Stimulated activated CD8-positive, alpha-beta memory T cell treated with anti-CD3 and anti-CD28 coated beads, Interleukin-12 subunit alpha, Interleukin-12 subunit beta, amount 100 ng/mL, for 4 hours (primary cell): ENCODE data around the gene PIK3R5.
A peak's percentile ranks its signal among the peaks of the same experiment; 100 is the strongest.

ENCODE experiments used
- DNase-seq: peaks from one replicate; pipeline ENCODE4 v3.0.0-alpha.2; 2020; ENCODE audit warnings: low read depth

The PIK3R5 gene

DNA sequence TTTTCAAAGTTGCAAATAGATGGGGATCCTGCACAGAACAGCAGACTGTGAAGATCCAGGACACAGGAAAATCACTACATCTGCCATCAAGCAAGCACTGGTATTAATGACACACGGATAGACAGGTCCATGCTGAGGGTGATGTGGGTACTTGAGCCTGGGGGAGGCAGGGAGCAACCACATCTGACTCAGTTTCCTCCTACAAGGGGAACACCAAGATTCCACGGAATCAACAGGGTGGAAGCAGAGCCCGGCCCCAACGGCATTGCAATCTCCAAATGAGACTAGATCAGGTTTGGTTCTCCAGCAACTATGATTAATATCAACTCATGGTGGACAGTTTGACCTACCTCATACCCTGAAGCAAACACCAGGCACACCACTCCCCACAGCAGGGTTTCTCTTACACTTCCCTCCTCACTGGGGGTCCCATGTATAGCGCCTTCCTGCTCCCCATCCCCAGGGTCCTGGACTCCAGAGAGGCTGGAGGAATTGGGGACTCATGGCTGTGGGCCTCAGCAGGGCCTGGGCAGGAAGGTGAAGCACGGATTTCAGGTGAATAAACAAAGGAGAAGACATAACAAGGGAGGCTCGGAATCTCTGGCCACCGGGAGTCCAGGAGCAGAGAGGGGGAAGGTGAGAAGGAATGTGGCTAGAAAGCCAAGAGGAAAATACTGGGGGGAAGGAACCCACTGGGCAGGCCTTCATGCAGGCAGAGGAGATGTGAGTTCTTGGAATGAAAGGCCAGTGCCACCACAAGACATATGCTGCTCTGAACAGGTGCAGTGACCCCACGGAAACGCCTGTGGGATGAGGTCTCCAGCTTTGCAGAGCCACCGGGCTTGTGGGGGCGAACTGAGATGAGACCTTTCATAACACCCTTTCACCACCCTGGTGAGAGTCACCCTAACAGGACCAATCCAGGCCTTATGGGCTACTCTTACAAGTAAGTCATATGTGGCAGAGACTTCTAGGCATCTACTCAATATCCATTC lies 68.6 kb downstream of the PIK3R5 start:
- DNase-seq, result no peak

DNA sequence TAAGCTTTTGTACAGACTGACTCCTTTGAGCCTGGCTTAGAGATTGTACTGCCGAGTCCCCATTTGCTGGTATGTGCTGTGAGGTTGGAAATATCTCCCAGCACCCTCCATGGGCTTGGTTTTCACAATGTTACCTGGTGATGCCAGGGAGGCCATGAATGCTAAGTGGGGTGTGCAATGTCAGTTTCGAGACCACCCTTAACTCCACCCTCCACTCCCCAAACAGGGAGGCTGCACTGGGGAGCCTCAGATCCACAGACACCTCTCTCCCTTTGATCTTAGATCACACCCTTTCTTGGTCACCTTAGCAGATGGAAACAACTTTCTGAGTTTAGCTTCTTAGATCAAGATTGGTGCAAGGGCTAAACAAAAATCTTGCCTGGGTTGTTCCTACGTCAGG lies 69.4 kb downstream of the PIK3R5 start:
- no peak for DNase-seq

DNA sequence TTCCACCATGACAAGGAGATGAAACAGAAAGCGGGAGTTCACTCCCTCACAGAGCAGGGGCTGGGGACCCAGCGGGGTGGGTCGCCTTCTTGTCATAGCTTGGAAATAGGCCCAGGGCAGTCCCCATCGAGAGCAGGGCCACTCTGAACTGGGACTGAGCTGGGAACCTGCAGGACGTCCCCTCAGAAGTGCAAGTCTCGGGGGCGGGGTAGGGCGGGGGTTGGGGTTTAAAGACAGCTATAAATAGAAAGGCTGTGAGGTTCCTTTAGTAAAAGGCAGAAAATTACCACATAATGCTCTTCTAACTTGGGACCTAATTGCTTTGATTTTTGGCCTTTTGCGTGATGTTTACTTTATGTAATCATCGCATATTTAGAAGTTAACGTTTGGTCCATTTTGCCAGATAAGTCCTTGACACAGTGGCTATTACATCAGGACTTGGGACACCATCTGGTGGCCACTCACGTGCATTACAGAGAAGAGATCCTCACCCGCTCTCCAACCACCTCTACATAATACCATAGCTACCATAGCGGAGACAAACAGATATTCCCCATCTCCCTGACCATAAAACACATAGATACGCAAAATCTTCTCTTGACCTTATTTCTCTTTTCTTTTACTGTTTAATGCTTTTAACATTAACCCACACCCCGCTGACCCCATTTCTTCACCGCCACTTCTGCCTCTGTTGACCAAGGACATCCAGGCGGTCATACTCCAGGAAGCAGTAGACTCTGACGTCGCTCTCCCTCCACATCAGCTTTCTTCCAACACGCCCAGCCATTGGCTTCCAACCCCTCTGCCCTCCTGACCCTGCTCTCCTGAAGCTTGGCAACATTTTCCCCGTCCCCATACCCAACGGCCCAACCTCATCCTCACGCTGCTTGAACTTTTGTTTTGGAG lies 70.6 kb downstream of the PIK3R5 start:
- no peak for DNase-seq

DNA sequence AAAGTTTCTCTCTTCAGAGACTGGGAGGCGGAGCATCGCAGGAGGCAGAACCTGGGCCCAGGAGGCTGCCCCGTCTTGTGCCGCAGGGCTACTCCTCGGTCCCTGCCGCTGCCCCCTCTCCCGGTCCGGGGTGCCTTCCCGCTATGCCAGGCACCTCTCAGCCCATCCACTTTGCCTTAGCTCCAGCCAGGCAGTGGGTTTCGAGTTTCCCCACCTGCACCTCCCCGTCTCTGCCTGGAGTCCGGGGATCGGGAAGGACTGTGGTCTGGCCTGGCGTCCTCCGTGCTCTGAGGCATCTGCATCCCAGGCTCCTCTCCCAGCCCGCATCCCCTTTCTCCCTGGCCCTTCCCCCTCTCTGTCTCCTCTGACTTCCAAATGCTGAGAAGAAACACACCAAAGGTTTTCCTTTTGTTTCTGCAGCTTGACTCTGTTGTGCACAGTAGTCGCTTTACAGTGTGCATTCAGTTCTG lies 71.3 kb downstream of the PIK3R5 start:
- DNase-seq, result no peak

DNA sequence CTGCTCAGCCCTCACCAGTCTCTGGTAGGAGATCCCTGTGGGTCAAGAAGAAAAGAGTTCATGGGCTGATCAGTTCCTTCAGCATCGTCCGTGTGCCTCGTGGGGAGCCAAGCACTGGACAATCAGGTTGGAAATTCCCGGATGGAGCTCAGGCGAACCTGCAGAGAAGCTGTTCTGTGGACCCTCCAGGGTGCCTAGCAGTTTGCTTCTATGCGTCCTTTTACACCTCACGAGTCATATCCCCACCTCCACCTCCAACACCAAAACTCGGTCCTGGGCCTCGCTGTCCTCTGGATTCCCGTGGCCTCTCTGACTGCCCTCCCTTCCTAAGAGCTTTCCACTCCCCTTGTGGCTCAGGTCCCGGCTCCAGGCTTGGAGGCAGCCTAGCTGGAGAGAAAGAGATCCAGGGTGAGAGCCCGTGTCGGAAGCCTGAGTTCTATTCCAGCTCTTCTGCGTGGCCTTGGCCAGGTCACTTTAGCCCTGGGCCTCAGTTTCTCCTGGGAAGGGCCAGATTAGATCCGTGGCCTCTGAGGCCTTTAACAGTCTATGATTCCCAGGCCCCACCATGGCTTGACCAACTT lies 71.8 kb downstream of the PIK3R5 start:
- DNase-seq, result no peak

DNA sequence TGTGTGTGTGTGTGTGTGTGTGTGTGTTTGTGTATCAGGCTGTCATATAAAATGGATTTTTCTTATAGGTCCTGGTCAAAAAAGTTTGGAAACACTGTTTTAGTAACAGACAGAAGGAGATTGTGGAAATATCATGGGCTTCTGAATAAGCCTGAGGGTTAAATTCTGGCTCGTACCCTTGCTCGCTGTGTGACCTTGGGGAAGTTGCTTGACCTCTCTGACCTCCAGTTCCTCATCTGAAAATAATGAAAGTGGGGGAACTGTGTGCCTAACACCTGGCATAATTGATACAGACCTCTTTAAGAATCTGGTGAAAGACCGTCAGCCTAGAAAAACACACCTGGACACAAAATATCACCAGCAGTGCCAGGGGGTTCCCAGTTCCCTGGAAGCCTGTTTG lies 72.4 kb downstream of the PIK3R5 start:
- DNase-seq, result no peak

DNA sequence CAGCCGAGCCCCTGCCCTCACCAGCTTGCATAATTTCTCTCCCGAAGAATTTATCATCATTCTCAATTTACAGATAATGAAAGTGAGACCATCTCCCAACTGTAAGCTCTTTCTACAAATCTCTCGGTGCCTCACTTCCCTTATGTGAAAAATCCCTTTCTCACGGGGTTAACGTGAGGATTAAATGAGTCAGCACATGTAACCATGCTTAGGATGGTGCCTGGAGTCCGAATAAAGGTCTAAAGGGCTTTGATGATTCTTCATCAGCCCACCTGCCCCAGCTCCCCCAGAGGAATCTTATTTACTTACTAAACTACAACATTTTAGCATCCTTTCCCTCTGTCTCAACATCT lies 73.2 kb downstream of the PIK3R5 start:
- DNase-seq, result no peak

DNA sequence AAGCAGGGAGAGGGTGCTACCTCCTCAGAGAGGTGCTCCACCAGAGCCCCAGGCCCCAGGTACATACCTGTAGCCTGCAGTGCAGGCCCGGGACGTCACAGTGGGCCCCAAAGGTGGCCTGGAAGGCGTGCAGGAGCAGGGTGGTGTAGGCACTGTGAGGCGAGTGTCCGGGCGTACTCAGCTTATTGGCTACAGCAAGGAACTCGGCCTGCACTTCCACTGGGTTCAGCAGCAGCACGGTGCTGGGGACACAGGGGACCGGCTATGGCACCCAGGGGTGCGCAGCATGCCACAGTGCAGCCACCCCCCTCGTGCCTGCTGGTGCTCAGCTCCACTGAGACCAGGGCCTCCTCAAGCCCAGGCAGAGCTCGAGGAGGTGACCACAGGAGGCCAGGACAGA lies 74.8 kb downstream of the PIK3R5 start:
- no peak for DNase-seq

DNA sequence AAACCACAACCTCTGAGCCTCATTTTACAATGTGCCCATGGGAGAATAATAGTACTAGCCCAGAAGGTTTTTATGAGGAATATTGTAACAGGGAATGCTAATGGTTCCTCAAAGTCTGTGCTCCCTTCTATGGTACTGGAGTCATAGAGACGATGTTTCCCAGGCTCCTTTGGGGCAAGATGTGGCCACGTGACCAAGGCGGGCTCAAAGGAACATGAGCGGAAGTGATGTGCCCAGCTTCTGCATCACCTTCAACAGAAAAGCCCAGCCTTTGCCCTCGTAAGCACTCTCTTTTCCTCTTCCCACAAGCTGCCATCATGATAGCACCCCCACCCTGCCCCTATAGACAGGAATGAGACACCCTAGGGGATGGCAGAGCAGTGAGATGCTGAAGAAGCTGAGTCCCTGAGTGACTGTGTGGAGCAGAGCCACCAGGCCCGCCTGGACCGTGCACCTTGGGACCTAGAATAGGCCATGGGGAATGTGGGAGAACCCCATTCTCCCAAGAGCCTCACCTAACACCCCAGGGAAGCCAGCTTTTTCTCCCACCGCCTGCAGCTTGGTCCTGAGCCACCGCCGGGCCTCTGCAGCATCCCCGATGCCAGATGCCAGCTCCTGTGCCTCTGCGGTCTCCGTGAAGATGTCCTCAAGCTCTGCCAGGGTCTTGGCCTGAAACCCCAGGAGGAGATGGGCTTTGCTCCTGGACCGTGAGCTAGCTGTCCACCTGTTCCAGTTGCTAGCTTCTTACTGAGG lies 75.9 kb downstream of the PIK3R5 start:
- no peak for DNase-seq

DNA sequence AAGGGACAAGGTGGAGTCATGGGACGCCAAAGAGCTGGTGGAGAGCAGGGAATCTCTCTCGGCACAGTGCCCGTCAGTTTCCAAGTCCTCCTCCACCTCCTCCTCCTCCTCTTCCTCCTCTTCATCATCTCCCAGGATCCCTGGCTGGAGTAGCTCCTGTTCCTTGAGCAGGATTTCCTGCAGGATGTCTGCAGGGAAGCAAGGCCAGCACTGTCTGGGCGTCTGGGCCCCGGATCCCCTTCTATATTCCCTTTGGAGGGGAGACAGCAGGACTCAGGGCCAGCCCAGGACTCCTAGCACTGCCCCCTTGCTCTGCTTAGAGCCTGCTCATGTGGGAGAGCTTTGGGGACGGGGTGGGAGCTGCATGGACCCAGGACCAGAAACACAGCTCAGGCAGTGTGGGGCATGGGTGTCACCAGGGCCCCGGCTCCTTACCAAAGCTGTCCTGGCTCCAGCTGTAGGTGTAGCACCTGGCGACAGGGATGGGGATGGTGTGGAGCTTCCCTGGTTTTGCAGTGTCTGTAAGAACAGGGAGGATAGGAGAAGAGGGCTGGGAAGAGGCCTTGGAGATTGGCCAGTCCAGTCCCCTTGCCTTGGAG lies 76.7 kb downstream of the PIK3R5 start:
- no peak for DNase-seq

DNA sequence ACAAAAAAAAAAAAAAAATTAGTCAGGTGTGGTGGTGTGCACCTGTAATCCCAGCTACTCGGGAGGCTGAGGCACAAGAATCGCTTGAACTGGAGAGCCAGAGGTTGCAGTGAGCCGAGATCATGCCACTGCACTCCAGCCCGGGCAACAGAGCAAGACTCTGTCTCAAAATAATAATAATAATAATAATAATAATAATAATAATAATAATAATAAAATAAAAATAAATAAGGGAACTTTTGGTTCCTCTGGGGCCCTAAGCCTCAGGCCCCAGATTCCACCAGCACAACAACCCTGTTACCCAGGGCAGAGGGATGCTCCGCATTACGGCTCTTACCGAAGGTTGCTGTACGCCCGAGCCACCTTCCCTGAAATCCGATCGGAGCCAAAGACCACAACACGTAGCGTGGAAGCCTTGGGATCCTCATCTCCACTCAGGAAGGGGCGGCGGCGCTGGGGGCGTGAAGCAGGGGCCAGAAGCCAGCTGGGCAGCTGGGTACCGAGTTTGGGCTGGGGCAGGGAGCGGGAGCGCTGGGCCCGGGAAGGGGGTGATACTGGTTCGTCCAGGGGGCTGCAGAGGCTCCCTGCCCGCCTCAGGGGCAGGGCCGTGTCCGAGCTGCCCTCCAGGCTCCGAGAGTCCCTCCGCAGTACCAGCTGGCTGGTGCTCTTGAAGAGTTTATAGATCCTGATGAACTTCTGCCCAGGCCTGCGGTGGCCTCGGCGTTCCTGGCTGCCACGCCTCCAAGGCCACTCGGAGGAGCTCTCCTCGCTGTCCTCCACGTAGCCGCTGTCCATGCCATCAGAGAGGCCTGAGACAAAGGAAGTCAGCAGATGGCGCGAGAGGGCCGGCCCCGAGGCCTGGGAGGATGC lies 77.4 kb downstream of the PIK3R5 start:
- DNase-seq, result no peak

DNA sequence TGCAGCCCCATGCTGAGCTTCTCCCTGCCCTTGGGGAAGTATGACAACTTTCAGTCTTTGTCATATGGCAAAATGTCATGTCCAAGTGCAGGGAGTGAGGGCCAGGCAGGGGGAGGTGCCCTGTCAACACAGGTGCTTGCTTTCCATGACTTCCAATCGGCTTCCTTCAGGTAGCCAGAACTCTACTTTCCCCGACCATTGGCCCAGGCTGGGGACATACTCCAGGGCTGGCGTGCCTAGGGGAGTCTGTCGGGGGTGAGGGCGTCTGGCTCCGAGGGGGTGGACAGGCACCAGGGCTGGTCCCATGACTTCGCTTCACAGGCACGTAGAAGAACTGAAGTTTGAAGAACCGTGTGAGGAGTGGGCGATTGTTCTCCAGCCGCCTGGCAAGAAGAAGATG lies 78.2 kb downstream of the PIK3R5 start:
- DNase-seq, result no peak

DNA sequence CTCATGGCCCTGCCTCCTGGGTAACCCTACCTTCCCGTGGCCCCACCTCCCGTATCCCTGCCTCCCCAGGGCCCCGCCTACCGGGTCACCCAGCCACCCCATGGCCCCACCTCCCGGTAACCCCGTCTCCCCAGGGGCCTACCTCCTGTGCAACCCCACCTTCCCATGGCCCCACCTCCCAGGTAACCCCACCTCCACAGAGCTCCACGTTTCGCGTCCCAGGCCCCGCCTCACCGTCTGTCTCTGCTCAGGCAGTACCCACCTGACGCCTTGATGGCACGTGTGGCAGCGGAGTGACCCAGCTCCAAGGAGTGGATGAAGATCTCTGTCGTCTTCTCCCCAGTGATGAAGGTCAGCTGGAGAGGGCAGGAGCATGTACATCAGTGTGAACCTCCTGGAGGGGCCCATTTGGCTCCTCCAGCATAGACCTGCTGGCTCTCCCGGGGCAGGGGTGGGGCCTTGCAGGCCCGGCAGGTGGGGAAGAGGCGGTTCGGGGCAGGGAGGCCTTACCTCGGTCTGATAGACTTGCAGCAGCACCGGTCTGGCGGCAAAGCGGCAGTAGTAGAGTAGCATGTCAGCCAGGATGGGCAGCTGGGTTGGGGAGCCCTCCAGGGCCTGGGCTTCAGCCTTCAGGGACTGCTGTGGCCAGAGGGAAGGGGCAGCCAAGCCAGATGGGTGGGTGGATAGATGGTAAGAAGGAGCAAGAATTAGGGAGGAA lies 79.4 kb downstream of the PIK3R5 start:
- DNase-seq, result no peak

DNA sequence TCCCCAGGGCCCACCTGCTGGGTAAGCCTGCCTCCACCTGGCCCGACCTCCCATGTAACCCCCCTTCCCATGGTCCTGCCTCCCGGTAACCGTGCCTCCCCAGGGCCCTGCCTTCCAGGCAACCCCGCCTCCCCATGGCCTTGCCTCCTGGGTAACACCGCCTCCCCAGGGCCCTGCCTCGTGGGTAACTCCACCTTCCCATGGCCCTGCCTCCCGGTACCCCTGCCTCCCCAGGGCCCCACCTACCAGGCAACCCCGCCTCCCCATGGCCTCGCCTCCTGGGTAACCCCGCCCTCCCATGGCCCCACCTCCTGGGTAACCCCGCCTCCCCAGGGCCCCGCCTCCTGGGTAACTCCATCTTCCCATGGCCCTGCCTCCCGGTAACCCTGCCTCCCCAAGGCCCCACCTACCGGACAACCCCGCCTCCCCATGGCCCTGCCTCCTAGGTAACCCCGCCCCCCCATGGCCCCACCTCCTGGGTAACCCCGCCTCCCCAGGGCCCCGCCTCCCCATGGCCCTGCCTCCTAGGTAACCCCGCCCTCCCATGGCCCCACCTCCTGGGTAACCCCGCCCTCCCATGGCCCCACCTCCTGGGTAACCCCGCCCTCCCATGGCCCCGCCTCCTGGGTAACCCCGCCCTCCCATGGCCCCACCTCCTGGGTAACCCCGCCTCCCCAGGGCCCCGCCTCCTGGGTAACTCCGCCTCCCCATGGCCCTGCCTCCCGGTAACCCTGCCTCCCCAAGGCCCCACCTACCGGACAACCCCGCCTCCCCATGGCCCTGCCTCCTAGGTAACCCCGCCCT lies 80.1 kb downstream of the PIK3R5 start:
- peak; percentile 27 for DNase-seq

DNA sequence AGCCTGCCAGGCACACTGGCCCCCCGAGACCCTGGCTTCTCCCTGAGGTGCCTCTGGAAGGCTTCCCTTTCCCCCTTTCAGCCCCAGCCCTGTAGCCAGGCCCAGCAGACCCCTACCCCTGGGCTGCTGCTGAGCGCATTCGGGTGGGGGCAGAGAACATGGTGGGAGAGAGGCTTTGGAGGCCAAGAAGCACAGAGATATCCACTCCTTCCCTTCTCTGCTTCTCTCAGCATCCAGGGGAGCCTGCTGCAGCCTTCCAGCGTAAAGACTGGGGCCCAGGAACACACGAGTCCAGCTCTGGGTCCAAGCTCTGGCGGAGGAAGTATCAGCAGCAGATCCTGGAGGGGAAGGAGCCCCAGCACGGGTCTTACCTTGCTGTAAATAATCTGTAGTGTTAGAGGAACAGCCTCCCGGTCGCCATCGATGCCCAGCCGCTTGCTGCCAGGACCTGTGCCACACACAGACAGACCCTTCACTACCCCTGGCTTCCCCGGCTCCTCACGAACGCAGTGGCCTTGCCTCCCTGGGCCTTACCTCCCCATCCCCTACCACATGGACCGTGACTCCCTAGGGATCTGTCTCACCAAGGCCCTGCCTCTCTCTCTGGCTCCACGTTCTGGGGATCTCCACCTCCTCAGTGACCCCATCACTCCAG lies 81.0 kb downstream of the PIK3R5 start:
- DNase-seq, result no peak

DNA sequence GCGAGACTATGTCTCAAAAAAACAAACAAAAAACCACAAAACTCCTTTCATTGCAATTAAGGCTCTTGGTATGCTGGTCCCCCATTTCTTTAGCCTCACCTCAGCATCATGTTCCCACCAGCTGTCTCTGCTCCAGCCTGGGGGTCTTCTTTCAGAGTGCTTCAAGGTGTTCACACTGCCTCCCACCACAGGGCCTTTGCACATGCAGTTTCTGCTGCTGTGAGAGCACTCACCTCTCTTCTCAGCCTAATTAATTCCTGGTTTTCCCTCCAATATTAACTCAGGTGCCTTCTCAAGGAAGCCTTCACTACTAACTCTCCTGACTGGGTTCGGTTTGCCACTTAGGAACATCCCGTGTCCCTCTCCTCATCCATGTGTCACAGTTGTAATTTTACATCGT lies 82.2 kb downstream of the PIK3R5 start:
- DNase-seq, result no peak

DNA sequence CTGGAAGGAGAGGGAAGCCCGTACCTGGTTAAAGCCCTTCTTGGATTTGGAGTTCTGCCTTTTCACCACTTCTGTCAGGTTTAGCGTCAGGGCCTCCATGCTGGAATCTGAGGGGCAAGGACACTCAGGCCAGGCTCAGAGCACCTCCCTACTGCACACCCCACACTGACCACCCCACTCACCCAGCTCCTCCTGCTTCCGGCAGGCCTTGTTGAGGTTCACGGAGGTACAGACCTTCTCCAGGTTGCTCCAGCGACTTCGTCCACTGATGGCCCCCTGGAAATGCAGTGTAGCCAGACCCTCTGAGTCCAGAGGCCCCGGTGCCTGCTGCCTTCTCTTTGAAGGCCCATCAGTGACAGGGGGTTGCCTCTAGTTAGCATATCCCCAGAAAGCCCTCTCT lies 83.9 kb downstream of the PIK3R5 start:
- DNase-seq, result no peak

DNA sequence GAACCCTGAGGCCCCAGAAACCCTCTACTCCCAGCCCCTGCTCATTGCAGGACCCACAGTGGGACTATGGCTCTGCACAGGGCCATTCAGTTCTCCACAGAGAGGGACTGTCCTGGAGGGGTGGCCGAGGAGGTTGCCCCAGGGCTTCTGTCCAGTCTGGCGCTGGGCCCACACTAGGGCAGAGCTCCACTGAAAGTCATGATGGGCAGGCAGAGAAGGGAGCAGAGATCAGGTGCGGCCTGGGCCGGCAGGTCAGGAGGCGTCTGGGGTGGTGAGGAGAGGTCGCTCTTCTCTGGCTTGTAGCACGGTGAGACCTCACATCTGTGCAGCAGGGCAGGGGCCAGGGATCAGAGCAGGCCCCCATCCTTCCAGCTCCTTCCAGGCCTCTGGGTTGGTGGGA lies 85.0 kb downstream of the PIK3R5 start:
- no peak for DNase-seq
